ENCODE data around the gene INPP5A. TPM values are rescaled to one million over a fixed set of nuclear protein-coding genes. Genes with fewer than 3 reads are reported as not detected.

Gene INPP5A
- total RNA-seq, 1 experiment from 2014 or later = 14.7 TPM

GRCh38 chr10:132708936-132709335, 171.3 kb downstream of the INPP5A start:
- CTCF ChIA-PET = no interaction called here

GRCh38 chr10:132709471-132709951, 171.9 kb downstream of the INPP5A start:
- ChIA-PET CTCF (interaction anchor here (0.6 kb wide), 1 partner anchor 54 kb away, joined by 4 read pairs; no protein-coding TSS in a partner anchor), POLR2A (no interaction called here)
- intact Hi-C loops (cut with micrococcal nuclease) = no loop called here
- Mint-ChIP-seq H3K4me1 (ENCODE audit: insufficient read depth, unreplicated experiment) (no peaks in the 10 kb centered on the region), H3K27ac (ENCODE audit: low read depth, unreplicated experiment) (no peak overlapping the region), H3K9me3 (ENCODE audit: unreplicated experiment) (peaks cover 12% of the 10 kb centered on the region), H3K36me3 (ENCODE audit: insufficient read depth, unreplicated experiment) (peaks cover 6% of the 10 kb centered on the region), H3K27me3 (ENCODE audit: insufficient read depth, unreplicated experiment) (no peaks in the 10 kb centered on the region), H3K4me3 (ENCODE audit: unreplicated experiment) (no peak overlapping the region)
- no TSS peak for BruUV-seq (replicated peaks)
- DNase-seq (ENCODE audit: unreplicated experiment) = no peak
- TF ChIP-seq CTCF (IDR thresholded peaks at IDR 0.05; ENCODE audit: unreplicated experiment) = no peak

More at GRCh38 chr10:132708936-132709335, 171.3 kb downstream of the INPP5A start:
- no peaks in the 10 kb centered on the region for H3K27me3 Mint-ChIP-seq (ENCODE audit: insufficient read depth, unreplicated experiment)
- no peak for TF ChIP-seq CTCF (IDR thresholded peaks at IDR 0.05; ENCODE audit: unreplicated experiment)
- no peaks in the 10 kb centered on the region for H3K4me1 Mint-ChIP-seq (ENCODE audit: insufficient read depth, unreplicated experiment)
- BruUV-seq (replicated peaks) = no TSS peak
- peaks cover 6% of the 10 kb centered on the region for H3K36me3 Mint-ChIP-seq (ENCODE audit: insufficient read depth, unreplicated experiment)
- POLR2A ChIA-PET = no interaction called here
- no peak overlapping the region for H3K27ac Mint-ChIP-seq (ENCODE audit: low read depth, unreplicated experiment)
- intact Hi-C loops (cut with micrococcal nuclease) = no loop called here
- peaks cover 12% of the 10 kb centered on the region for H3K9me3 Mint-ChIP-seq (ENCODE audit: unreplicated experiment)
- no peak overlapping the region for H3K4me3 Mint-ChIP-seq (ENCODE audit: unreplicated experiment)
- no peak for DNase-seq (ENCODE audit: unreplicated experiment)

GRCh38 chr10:132710036-132710686, 172.6 kb downstream of the INPP5A start:
- Mint-ChIP-seq H3K27ac (ENCODE audit: low read depth, unreplicated experiment) (no peak overlapping the region), H3K4me1 (ENCODE audit: insufficient read depth, unreplicated experiment) (no peaks in the 10 kb centered on the region), H3K27me3 (ENCODE audit: insufficient read depth, unreplicated experiment) (no peaks in the 10 kb centered on the region), H3K36me3 (ENCODE audit: insufficient read depth, unreplicated experiment) (peaks cover 6% of the 10 kb centered on the region), H3K9me3 (ENCODE audit: unreplicated experiment) (peaks cover 12% of the 10 kb centered on the region), H3K4me3 (ENCODE audit: unreplicated experiment) (no peak overlapping the region)
- TF ChIP-seq CTCF (IDR thresholded peaks at IDR 0.05; ENCODE audit: unreplicated experiment) = no peak
- no peak for DNase-seq (ENCODE audit: unreplicated experiment)
- CTCF ChIA-PET = no interaction called here
- BruUV-seq (replicated peaks) = no TSS peak
- intact Hi-C loops (cut with micrococcal nuclease) = no loop called here
- POLR2A ChIA-PET = no interaction called here

- Mint-ChIP-seq H3K27ac (ENCODE audit: low read depth, unreplicated experiment) (no peak overlapping the region), H3K36me3 (ENCODE audit: insufficient read depth, unreplicated experiment) (peaks cover 6% of the 10 kb centered on the region), H3K27me3 (ENCODE audit: insufficient read depth, unreplicated experiment) (no peaks in the 10 kb centered on the region), H3K9me3 (ENCODE audit: unreplicated experiment) (peaks cover 7% of the 10 kb centered on the region), H3K4me3 (ENCODE audit: unreplicated experiment) (no peak overlapping the region), H3K4me1 (ENCODE audit: insufficient read depth, unreplicated experiment) (no peaks in the 10 kb centered on the region)
- no peak for DNase-seq (ENCODE audit: unreplicated experiment)
- intact Hi-C loops (cut with micrococcal nuclease) = no loop called here
- ChIA-PET CTCF (interaction anchor here (0.6 kb wide), 1 partner anchor 451 kb away, joined by 3 read pairs; no protein-coding TSS in a partner anchor), POLR2A (no interaction called here)
- TF ChIP-seq CTCF (IDR thresholded peaks at IDR 0.05; ENCODE audit: unreplicated experiment) = no peak
- no TSS peak for BruUV-seq (replicated peaks)
These were observed 173.4 kb downstream of the INPP5A start for GRCh38 chr10:132710746-132711612.
